Skeletal muscle satellite cell (primary cell): Measurements from ENCODE around the gene SKA2.

Experiments used
- H3K27me3 ChIP-seq: 2 replicates; pipeline ENCODE4 v1.7.0; 2013; ENCODE audit warnings: low read length; ENCODE audit not compliant: control insufficient read depth, insufficient read depth
- H3K36me3 ChIP-seq: 2 replicates; pipeline ENCODE4 v1.7.0; 2013; ENCODE audit warnings: mild to moderate bottlenecking, control low read depth, low read length; ENCODE audit not compliant: insufficient read depth
- H3K4me1 ChIP-seq: 2 replicates; pipeline ENCODE4 v1.7.0; 2013; ENCODE audit warnings: low read length; ENCODE audit not compliant: control insufficient read depth, insufficient read depth
- H3K4me2 ChIP-seq: 2 replicates; pipeline ENCODE4 v1.7.0; 2013; ENCODE audit warnings: mild to moderate bottlenecking, low read length
- H3K4me3 ChIP-seq: 2 replicates; pipeline ENCODE4 v1.7.0; 2013; ENCODE audit warnings: low read length
- H3K9ac ChIP-seq: 2 replicates; pipeline ENCODE4 v1.7.0; 2013; ENCODE audit warnings: mild to moderate bottlenecking, low read depth, low read length, moderate library complexity
- H3K9me3 ChIP-seq: replicated peaks from 2 replicates; pipeline ENCODE4 v1.7.0; 2013; ENCODE audit warnings: mild to moderate bottlenecking, control low read depth, low read length

SKA2 gene

DNA sequence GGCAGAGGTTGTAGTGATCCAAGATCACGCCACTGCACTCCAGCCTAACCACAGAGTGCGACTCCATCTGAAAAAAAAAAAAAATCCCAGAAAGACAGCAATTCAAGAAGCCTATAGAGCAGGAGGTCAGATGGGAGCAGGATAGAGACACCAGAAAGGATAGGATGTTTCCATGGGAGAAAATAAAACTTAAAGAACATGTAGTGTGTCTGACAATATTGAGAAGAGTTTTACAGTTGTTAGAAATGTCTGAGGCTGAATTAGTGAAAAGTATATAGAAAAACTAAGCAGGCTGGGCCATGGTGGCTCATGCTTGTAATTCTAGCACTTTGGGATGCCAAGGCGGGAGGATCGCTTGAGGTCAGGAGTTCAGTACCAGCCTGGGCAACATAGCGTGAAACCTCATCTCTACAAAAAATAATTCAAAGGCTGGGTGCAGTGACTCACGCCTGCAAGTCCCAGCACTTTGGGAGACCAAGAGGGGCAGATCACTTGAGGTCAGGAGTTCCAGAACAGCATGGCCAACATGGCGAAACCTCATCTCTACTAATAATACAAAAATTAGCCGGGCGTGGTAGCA is 33.0 kb downstream of the SKA2 start:
- no peak overlapping the region for H3K4me3 ChIP-seq
- H3K4me2 ChIP-seq: no peak overlapping the region
- no peaks in the 10 kb centered on the region for H3K9me3 ChIP-seq
- H3K27me3 ChIP-seq: no peaks in the 10 kb centered on the region
- peaks cover 32% of the 10 kb centered on the region for H3K36me3 ChIP-seq
- H3K4me1 ChIP-seq: no peaks in the 10 kb centered on the region
- no peak overlapping the region for H3K9ac ChIP-seq

DNA sequence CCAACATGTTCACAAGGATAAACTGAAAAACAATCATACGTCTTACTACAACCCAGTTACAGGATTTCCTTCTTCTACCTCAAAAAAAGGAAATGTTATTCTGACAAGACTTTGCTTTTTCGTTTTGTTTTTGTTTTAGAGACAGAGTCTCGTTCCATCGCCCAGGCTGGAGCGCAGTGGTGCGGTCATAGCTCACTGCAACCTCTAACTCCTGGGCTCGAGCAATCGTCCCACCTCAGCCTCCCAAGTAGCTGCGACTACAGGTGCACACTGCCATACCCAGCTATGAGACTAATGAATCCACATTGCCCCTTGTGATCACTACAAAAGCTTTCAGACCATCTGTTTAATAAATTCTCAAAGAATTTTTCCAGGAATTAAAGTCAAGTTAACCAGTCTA is 39.5 kb downstream of the SKA2 start:
- Histone ChIP-seq H3K9ac (no peak overlapping the region), H3K4me2 (no peak overlapping the region), H3K9me3 (no peaks in the 10 kb centered on the region), H3K27me3 (no peaks in the 10 kb centered on the region), H3K36me3 (peaks cover 27% of the 10 kb centered on the region), H3K4me1 (no peaks in the 10 kb centered on the region), H3K4me3 (no peak overlapping the region)

DNA sequence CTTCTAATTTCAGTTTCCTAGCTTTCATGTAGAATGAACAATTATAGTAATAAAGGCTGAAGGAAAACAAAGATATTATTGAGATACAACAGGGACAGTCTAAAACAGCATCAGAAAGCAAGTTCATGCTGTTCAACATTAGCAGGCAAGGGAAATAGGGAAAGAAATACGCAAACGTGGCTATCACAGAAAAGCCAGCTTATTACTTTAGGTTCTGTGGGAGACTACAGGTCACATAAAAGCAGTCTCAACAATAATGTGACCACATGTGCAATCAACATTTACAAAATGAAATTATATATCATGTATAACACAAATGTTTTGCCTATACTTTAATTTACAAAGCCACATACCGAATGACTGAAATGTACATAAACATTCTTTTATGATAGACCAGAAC is 43.4 kb downstream of the SKA2 start:
- Histone ChIP-seq H3K9me3 (no peaks in the 10 kb centered on the region), H3K4me3 (no peak overlapping the region), H3K36me3 (peaks cover 7% of the 10 kb centered on the region), H3K4me2 (no peak overlapping the region), H3K4me1 (peaks cover 8% of the 10 kb centered on the region), H3K9ac (no peak overlapping the region), H3K27me3 (no peaks in the 10 kb centered on the region)

DNA sequence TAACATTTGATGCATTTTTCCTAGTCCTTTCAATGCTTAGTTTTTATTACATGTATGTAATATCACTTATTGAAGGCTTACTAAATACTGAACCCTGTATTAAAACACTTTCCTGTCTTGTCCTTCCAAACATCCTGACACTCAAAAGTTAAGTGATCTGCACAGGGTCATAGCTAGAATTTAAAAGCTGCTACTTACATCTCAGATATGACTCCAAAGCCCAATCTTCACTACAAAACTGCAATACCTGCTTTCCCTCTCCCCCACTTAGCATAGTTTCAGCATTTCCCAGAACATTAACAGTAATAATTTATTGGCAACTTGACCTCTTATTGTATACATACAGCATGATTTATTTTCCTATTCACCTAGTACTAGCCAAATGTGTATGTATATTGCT is 44.0 kb downstream of the SKA2 start:
- H3K36me3 ChIP-seq: peaks cover 7% of the 10 kb centered on the region
- no peak overlapping the region for H3K4me3 ChIP-seq
- H3K4me1 ChIP-seq: peaks cover 8% of the 10 kb centered on the region
- H3K27me3 ChIP-seq: no peaks in the 10 kb centered on the region
- no peak overlapping the region for H3K4me2 ChIP-seq
- no peak overlapping the region for H3K9ac ChIP-seq
- H3K9me3 ChIP-seq: no peaks in the 10 kb centered on the region

DNA sequence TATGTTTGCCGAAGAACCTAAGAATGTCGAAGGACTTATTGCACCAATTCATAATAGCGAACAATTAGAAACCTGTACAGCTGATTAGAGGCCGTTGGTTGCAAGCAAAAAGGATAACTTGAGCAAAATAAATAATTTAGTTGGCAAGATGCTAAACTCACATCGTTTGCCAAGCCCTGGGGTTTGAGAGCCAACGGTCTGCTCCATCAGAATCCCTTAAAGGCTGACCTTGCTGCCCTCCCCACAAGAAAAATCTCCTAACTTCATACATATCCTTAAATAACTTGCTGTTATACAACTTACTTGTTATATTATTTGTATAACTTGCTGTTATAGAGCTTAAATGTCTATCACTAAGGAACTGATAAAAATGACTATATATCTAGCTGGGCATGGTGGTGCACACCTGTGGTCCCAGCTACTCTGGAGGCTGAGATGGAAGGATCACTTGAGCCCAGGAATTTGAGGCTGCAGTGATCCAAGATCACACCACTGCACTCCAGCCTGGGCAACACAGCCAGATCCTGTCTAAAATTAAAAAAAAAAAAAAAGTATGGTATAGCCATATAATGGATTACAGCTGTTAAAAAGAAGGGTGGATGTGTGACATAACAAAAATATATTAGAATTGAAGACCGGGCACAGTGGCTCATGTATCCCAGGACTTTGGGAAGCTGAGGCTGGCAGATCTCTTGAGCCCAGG is 46.4 kb downstream of the SKA2 start:
- Histone ChIP-seq H3K9ac (no peak overlapping the region), H3K9me3 (no peaks in the 10 kb centered on the region), H3K27me3 (no peaks in the 10 kb centered on the region), H3K4me2 (no peak overlapping the region), H3K4me3 (no peak overlapping the region), H3K4me1 (peaks cover 22% of the 10 kb centered on the region), H3K36me3 (peaks cover 7% of the 10 kb centered on the region)

DNA sequence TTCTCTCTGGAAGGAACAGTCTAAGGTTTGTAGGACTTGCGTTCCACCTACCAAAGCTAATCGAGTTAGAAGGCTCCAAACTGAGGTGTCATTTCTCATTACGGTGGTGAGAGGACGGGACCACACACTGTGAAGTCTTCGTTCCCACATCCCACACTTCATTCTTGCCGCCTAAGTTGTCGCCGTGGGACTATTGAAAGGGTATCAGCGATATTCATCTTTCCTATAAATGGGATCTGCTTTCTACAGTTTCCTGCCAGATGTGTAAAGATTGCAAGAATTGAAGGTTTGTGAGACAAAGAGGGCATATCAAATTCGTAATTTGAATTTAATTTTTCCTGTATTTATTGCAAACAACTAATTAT is 47.7 kb downstream of the SKA2 start:
- peak overlapping the region; percentile 81 for H3K9ac ChIP-seq
- peaks cover 10% of the 10 kb centered on the region for H3K36me3 ChIP-seq
- peaks cover 22% of the 10 kb centered on the region for H3K4me1 ChIP-seq
- H3K4me2 ChIP-seq: peak overlapping the region; percentile 94
- peak overlapping the region; percentile 82 for H3K4me3 ChIP-seq
- no peaks in the 10 kb centered on the region for H3K9me3 ChIP-seq
- no peaks in the 10 kb centered on the region for H3K27me3 ChIP-seq

DNA sequence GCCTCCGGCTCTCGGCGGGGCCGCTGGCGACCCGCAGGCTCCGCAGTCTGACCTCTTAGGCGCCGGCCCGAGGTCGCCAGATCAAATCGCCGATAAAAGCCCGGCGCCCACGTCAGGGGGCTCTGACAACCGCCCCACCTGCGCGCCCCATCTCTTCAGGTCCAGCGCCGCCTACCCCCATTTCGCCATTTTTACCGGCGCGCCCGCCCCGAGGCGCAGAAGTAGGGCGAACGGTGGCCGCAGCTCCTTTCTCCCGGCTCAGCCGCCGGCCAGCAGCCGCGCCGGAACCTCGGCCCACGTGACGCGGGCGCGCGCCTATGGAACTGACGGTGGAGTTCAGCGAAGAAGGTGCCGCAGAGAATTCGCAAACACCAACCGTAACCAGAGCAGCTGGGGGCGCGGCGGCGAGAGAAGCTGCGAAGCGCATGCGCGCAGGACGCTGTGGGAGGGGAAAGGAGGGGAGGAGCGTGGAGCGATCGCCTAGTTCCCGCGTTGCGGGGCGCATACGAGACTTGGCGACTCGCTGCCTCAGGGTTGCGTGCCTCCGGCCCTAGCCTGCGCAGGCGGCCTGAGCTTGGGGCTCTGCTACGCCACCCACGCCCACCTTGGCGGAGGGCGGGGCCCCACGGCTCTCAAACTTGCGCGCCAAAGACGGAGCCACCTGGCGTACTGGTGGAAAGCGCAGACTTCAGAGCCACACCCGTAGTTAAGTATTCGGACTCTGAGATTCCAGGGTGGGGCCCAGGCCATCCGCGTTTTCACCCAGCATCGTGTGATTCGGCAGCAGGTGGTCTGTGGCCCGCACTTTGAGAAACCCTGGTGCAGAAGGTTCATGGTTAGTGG is 48.3 kb downstream of the SKA2 start, which contains the start of gene TRIM37:
TRIM37 (minus strand) TSS at position 418 of the 843 bp plus-strand sequence. CDS start 419 bp downstream, outside the sequence.
- H3K4me3 ChIP-seq: peak within 1 kb of the TSS; percentile 82

DNA sequence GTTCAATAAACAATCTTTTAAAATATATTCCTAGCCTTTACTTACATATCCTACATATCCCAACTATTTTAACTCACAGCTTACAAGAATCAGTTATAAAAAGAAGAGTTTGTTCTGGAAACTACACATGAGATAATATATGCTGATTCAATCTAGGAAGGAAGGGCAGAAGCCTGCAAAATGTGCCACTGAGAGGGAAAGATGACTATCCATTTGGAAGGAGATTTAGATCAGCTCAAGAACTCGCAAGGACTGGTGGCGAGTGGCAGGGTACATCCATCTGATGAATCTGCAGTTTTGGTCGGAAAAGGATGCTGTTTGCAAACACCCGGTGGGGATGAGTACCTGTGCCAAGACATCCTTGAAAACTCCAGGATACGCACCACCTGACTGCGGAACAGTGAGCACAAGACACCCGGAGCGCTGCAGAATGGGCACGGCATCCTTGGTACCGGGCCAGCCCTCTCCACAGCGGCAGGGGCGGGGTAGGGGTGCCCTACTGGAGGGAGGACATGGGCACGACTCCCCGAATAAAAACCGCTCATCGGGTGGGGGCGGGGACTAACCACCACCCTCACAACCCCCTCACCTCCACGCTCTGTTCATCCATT is 49.0 kb downstream of the SKA2 start:
- H3K4me1 ChIP-seq: peaks cover 22% of the 10 kb centered on the region
- no peaks in the 10 kb centered on the region for H3K9me3 ChIP-seq
- H3K27me3 ChIP-seq: no peaks in the 10 kb centered on the region
- peak overlapping the region; percentile 87 for H3K4me2 ChIP-seq
- peaks cover 4% of the 10 kb centered on the region for H3K36me3 ChIP-seq
- H3K9ac ChIP-seq: peak overlapping the region; percentile 91
- peak overlapping the region; percentile 82 for H3K4me3 ChIP-seq

More for the DNA sequence above, 48.3 kb downstream of the SKA2 start, which contains the start of gene TRIM37:
- peak within 1 kb of the TSS; percentile 94 for H3K4me2 ChIP-seq
- H3K4me1 ChIP-seq: peaks cover 22% of the 10 kb centered on the region
- H3K9ac ChIP-seq: peak within 1 kb of the TSS; percentile 91
- H3K27me3 ChIP-seq: no peaks in the 10 kb centered on the region
- peaks cover 7% of the 10 kb centered on the region for H3K36me3 ChIP-seq
- H3K9me3 ChIP-seq: no peaks in the 10 kb centered on the region

DNA sequence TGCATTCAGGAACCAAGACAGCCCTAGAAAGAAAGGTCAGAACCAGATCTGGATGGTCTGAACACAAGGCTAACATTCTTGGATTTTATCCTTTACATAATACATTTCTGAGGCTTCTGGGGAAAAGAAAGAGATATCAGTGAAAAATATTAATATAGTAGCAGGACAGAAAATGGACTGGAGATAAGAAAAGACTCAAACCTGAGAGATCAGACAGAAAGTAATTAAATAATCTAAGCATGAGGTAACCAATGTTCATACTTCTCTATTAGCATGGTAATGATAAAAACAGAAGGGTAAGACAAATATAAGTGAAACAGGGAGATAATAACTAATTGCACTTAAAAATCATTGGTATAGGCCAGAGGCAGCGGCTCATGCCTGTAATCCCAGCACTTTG is 53.8 kb downstream of the SKA2 start:
- Histone ChIP-seq H3K4me3 (no peak overlapping the region), H3K4me2 (no peak overlapping the region), H3K27me3 (no peaks in the 10 kb centered on the region), H3K4me1 (peaks cover 15% of the 10 kb centered on the region), H3K9me3 (no peaks in the 10 kb centered on the region), H3K36me3 (peaks cover 10% of the 10 kb centered on the region), H3K9ac (no peak overlapping the region)

DNA sequence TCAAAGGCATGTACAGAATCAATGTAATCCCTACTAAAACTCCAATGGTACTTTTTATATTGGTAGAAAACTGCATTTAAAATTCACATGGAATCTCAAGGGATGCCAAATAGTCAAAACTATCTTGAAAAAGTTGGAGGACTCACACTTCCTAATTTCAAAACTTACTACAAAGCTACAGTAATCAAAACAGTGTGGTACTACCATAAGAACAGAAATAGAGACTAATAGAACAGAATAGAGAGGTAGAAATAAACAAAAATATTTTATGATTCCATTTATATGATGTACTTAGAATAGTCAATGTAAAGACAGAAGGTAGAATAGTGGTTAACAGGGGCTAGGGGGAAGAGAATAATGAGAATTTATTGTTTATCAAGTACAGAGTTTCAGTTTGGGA is 57.1 kb downstream of the SKA2 start:
- H3K27me3 ChIP-seq: no peaks in the 10 kb centered on the region
- H3K4me1 ChIP-seq: peaks cover 19% of the 10 kb centered on the region
- peaks cover 10% of the 10 kb centered on the region for H3K36me3 ChIP-seq
- H3K9me3 ChIP-seq: no peaks in the 10 kb centered on the region
- H3K9ac ChIP-seq: no peak overlapping the region
- H3K4me3 ChIP-seq: no peak overlapping the region
- no peak overlapping the region for H3K4me2 ChIP-seq

DNA sequence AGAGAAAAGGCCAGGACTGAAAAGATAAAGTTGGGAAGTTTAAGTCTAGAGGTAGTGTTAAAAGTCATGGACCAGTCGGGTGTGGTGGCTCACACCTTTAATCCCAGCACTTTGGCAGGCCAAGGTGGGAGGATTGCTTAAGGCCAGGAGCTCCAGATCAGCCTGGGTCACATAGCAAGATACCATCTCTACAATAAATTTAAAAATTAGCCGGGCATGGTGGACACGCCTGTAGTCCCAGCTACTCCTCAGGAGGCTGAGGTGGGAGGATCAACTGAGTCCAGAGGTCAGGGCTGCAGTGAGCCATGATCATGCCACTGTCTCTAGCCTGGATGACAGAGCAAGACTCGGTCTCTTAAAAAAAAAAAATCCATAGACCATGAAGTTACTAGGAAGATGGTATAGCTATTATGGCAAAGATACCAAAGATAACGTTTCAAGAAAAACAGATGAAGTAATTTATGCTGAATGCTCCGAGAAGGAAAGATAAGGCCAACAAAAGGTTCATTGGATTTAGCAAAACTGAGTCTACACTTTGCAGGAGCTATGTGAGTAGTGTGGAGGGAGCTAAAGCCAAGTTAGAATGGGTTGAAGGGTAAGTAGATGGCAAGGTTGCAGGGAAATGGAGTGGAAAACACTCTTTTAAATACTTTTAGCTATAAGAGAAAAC is 60.0 kb downstream of the SKA2 start:
- Histone ChIP-seq H3K36me3 (peaks cover 6% of the 10 kb centered on the region), H3K4me1 (peaks cover 19% of the 10 kb centered on the region), H3K9ac (no peak overlapping the region), H3K4me2 (no peak overlapping the region), H3K4me3 (no peak overlapping the region), H3K27me3 (no peaks in the 10 kb centered on the region), H3K9me3 (no peaks in the 10 kb centered on the region)
